HUES48 (cell line): ENCODE results near the gene ENOX1.

Experiments used
- H3K27ac ChIP-seq: one replicate; pipeline ENCODE4 v1.7.0; 2013; ENCODE audit warnings: low read depth, low read length, inconsistent platforms
- H3K27me3 ChIP-seq: 2 replicates; pipeline ENCODE4 v1.6.1; 2013; ENCODE audit warnings: mild to moderate bottlenecking, low read length; ENCODE audit not compliant: control insufficient read depth, insufficient read depth
- H3K36me3 ChIP-seq: 2 replicates; pipeline ENCODE4 v1.6.1; 2013; ENCODE audit warnings: low read length; ENCODE audit not compliant: control insufficient read depth, insufficient read depth
- H3K4me1 ChIP-seq: 2 replicates; pipeline ENCODE4 v1.6.1; 2013; ENCODE audit warnings: mild to moderate bottlenecking, low read length; ENCODE audit not compliant: control insufficient read depth, insufficient read depth
- H3K4me3 ChIP-seq: 2 replicates; pipeline ENCODE4 v1.5.1; 2013; ENCODE audit warnings: mild to moderate bottlenecking, low read depth, low read length
- H3K9ac ChIP-seq: 2 replicates; pipeline ENCODE4 v1.6.1; 2013; ENCODE audit warnings: mild to moderate bottlenecking, low read depth, low read length, moderate library complexity
- H3K9me3 ChIP-seq: 2 replicates; pipeline ENCODE4 v1.6.1; 2013; ENCODE audit warnings: low read length; ENCODE audit not compliant: control insufficient read depth, insufficient read depth

Gene ENOX1

DNA sequence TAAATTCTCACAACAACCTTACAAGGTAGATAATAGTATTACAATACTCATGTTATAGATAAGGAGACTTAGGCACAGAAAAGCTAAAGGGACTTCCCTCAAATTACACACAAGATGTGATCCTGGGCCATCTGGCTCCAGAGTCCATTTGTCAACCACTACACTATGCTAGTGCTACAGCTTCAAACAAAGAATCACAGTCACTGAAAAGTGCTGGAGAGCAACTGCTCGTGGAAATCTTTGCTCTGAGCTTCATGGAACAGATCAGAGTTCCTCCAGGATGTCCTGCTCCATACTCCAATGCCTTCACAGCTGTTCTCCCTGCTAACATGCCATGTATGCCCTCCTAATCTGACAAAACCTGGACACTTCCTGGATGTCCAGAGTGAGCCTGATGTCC, 271.2 kb downstream of the ENOX1 start:
- Histone ChIP-seq H3K4me1 (no peaks in the 10 kb centered on the region), H3K9me3 (no peaks in the 10 kb centered on the region), H3K9ac (no peak overlapping the region), H3K27ac (no peak overlapping the region), H3K36me3 (no peaks in the 10 kb centered on the region), H3K27me3 (no peaks in the 10 kb centered on the region), H3K4me3 (no peak overlapping the region)

DNA sequence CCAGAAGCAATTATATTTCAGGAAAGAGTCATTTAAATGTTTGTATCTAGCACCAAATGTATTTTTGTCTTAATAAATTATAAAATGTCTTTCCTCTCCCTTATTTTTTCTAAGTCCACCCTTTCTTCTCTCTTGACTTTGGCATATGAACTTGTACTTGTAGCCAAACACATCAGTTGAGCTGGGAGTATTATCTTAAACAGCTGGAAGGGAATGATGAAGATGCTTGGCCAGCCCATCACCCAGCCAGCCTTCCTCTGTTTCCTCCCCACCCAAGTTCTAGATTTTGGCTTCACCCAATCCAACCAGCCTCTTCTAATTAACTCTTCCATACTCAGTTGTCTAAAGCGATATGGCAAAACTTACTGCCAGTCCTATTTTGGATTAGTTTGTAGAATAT, 272.5 kb downstream of the ENOX1 start:
- no peak overlapping the region for H3K4me3 ChIP-seq
- H3K27ac ChIP-seq = no peak overlapping the region
- H3K9me3 ChIP-seq = no peaks in the 10 kb centered on the region
- H3K36me3 ChIP-seq = no peaks in the 10 kb centered on the region
- H3K27me3 ChIP-seq = no peaks in the 10 kb centered on the region
- no peak overlapping the region for H3K9ac ChIP-seq
- no peaks in the 10 kb centered on the region for H3K4me1 ChIP-seq

- no peaks in the 10 kb centered on the region for H3K36me3 ChIP-seq
- no peak overlapping the region for H3K4me3 ChIP-seq
- H3K27ac ChIP-seq = no peak overlapping the region
- H3K9me3 ChIP-seq = no peaks in the 10 kb centered on the region
- H3K9ac ChIP-seq = no peak overlapping the region
- H3K27me3 ChIP-seq = no peaks in the 10 kb centered on the region
- H3K4me1 ChIP-seq = no peaks in the 10 kb centered on the region
Measured at GRCh38 chr13:43512221-43512620, 274.6 kb downstream of the ENOX1 start.

DNA sequence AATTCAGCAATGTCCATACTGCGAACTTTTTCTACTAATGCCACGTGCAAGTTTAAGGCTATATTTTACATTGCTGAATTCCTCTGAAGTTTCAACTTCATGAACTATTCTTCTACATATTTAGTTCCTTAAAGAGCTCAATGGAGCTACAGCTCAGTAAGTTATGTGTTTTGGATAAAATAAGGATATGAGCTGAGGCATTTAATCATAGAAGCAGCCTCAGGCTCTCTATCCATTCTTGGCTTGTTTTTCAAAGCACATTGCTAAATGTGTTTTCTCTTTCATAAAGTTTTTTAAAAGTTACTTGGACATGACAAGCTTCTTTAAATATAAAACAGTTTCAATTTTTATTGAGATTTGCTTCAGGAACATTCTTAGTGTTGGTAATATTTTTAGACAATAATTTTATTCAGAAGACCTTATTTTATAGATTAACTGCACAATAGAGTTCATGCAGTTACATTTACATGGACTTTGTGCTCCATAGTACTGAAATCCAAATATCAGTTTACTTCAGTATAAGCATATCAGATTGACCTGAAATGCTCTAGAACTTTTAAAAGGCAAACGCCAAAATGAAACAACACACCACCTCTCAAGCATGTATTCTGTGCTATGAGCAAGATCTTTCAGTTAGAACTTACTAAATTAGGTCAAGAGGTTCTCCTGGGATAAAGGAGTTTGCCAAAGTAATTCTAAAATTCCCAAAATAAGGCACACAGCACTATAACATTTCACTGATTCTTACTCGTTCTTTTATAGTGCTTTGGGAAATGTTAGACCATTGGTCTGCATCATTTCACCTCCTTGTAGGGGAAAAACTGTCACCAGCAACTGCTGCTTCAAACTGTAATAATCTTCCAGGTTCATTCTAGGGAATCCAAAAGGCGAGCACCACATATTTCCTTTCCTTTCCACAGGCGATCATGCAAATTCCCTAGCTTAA, 275.5 kb downstream of the ENOX1 start:
- H3K36me3 ChIP-seq = no peaks in the 10 kb centered on the region
- no peaks in the 10 kb centered on the region for H3K4me1 ChIP-seq
- H3K27ac ChIP-seq = no peak overlapping the region
- no peak overlapping the region for H3K9ac ChIP-seq
- no peaks in the 10 kb centered on the region for H3K27me3 ChIP-seq
- no peaks in the 10 kb centered on the region for H3K9me3 ChIP-seq
- no peak overlapping the region for H3K4me3 ChIP-seq

GRCh38 chr13:43495732-43496131, 291.0 kb downstream of the ENOX1 start:
- Histone ChIP-seq H3K9me3 (no peaks in the 10 kb centered on the region), H3K4me1 (no peaks in the 10 kb centered on the region), H3K27me3 (no peaks in the 10 kb centered on the region)

GRCh38 chr13:43494206-43494605, 292.6 kb downstream of the ENOX1 start:
- H3K27ac ChIP-seq = no peak overlapping the region
- no peak overlapping the region for H3K4me3 ChIP-seq
- H3K9ac ChIP-seq = no peak overlapping the region
- H3K9me3 ChIP-seq = no peaks in the 10 kb centered on the region
- no peaks in the 10 kb centered on the region for H3K36me3 ChIP-seq
- H3K27me3 ChIP-seq = no peaks in the 10 kb centered on the region
- no peaks in the 10 kb centered on the region for H3K4me1 ChIP-seq

More at GRCh38 chr13:43495732-43496131, 291.0 kb downstream of the ENOX1 start:
- H3K4me3 ChIP-seq = no peak overlapping the region
- no peak overlapping the region for H3K27ac ChIP-seq
- H3K9ac ChIP-seq = no peak overlapping the region
- H3K36me3 ChIP-seq = no peaks in the 10 kb centered on the region

DNA sequence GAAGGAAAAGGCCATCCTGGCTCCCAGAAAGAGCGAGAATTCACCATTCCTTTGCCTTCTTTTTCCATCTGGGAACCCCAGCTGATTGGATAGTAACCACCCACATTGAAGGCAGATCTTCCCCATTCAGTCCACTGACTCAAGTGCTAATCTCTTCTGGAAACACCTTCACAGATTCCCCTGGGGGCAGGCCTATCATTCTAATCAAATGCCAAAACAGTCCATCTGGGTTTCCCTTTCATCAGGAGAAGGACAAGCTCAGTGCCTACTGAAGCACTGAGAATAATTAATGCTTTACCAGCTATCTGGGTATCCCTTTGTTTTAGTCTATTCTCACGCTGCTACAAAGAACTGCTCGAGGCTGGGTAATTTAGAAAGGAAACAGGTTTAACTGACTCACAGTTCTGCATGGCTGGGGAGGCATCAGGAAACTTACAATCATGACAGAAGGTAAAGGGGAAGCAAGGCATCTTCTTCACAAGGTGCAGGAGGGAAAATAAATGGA, 293.2 kb downstream of the ENOX1 start:
- Histone ChIP-seq H3K27me3 (no peaks in the 10 kb centered on the region), H3K27ac (no peak overlapping the region), H3K4me1 (no peaks in the 10 kb centered on the region), H3K4me3 (no peak overlapping the region), H3K9ac (no peak overlapping the region), H3K36me3 (no peaks in the 10 kb centered on the region), H3K9me3 (no peaks in the 10 kb centered on the region)

- no peaks in the 10 kb centered on the region for H3K4me1 ChIP-seq
- no peaks in the 10 kb centered on the region for H3K9me3 ChIP-seq
Measured at GRCh38 chr13:43492745-43493144, 294.0 kb downstream of the ENOX1 start.

DNA sequence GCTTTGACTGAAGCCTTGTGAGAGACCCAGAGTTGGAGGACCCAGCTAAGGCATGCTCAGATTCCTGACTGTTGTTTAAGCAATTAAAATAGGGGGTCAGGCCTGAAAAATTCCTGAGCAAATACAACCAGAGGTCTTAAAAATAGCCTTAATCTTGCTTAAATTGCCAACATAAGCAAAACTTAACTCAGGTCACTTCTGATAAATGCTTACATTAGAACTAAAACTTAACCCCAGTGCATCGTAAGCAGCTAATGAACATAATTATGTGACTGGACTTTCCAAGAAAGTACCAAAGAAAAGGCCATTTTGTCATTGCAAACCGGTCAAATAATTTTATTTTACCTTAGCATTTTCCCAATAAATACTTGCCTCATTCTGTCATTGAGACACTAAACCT, 294.5 kb downstream of the ENOX1 start:
- no peaks in the 10 kb centered on the region for H3K27me3 ChIP-seq
- no peak overlapping the region for H3K4me3 ChIP-seq
- no peaks in the 10 kb centered on the region for H3K9me3 ChIP-seq
- no peaks in the 10 kb centered on the region for H3K36me3 ChIP-seq
- no peak overlapping the region for H3K27ac ChIP-seq
- no peak overlapping the region for H3K9ac ChIP-seq
- no peaks in the 10 kb centered on the region for H3K4me1 ChIP-seq

More at GRCh38 chr13:43492745-43493144, 294.0 kb downstream of the ENOX1 start:
- H3K9ac ChIP-seq = no peak overlapping the region
- no peak overlapping the region for H3K27ac ChIP-seq
- H3K36me3 ChIP-seq = no peaks in the 10 kb centered on the region
- H3K27me3 ChIP-seq = no peaks in the 10 kb centered on the region
- H3K4me3 ChIP-seq = no peak overlapping the region

DNA sequence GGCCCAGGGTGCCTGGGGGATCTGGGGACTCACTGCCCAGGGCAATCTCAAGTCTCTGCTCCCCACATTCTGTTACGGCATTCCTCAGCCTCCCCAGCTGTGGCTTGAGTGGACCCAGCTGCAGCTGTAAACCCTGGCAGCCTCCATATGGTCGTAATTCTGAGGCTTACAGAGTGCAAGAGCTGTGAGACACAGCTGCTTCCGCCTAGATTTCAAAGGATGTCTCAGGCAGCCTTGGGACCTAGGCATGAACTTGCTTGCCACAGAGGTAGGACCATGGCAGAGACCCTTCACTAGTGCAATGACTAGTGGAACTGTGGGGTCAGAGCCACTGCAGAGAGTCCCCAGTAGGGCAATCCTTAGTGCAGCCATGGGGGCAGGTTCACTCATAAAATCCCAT, 297.5 kb downstream of the ENOX1 start:
- Histone ChIP-seq H3K27ac (no peak overlapping the region), H3K4me3 (no peak overlapping the region), H3K36me3 (no peaks in the 10 kb centered on the region), H3K27me3 (no peaks in the 10 kb centered on the region), H3K9ac (no peak overlapping the region), H3K4me1 (no peaks in the 10 kb centered on the region), H3K9me3 (no peaks in the 10 kb centered on the region)

DNA sequence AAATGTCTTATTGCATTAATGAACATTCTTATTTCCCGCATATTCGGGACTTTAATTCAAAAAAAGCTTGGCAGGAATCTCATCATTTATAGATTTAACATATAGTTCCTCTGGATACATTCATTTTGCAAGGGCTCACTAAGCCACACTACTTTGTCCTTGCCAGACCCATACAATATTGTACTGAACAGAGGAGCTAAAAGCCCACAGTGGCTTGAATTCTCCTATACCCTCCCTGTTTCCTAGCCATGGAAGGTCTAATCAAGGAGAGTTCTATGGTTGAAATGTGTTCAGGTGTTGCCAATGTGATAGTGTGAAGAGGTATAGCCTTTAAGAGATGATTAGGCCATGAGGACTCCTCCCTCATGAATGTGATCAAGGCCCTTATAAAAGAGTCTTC, 298.9 kb downstream of the ENOX1 start:
- no peak overlapping the region for H3K27ac ChIP-seq

More for the DNA sequence above, 298.9 kb downstream of the ENOX1 start:
- no peak overlapping the region for H3K4me3 ChIP-seq
- no peaks in the 10 kb centered on the region for H3K9me3 ChIP-seq
- no peaks in the 10 kb centered on the region for H3K36me3 ChIP-seq
- no peaks in the 10 kb centered on the region for H3K4me1 ChIP-seq
- H3K27me3 ChIP-seq = no peaks in the 10 kb centered on the region
- no peak overlapping the region for H3K9ac ChIP-seq
